ENCODE data around the gene STIM2.

- TF ChIP-seq ZBTB49 (CRISPR knock-in tag; IDR thresholded peaks at IDR 0.05; ENCODE audit: borderline replicate concordance), result no peak
- no peak for TF ChIP-seq E2F3 (CRISPR knock-in tag; IDR thresholded peaks at IDR 0.05)
- TF ChIP-seq POLR2A (conservative IDR thresholded peaks at IDR 0.05), result no peak
Measured at GRCh38 chr4:26821677-26822503, 38.8 kb upstream of the STIM2 start.

Data from K562 (cell line).